Measurements from ENCODE around the gene LCN6.

- TF ChIP-seq CTCF (IDR thresholded peaks at IDR 0.05; ENCODE audit: low read length) (no peak), EZH2 (optimal IDR thresholded peaks at IDR 0.05; ENCODE audit: low read depth, low read length) (no peak)
These were observed 47.2 kb downstream of the LCN6 start for GRCh38 chr9:136700959-136701667.
